GM19023 (cell line): ENCODE data around the gene SET.
"Not testable (repeated sequence)": the region's sequence is repeated elsewhere in the genome, so short reads cannot be mapped to it uniquely, and the experiment has no call there.

Source experiments
- ATAC-seq: cut with Tn5 transposase; IDR thresholded peaks from one replicate; pipeline ENCODE4 v1.9.1; 2021; ENCODE audit warnings: mild to moderate bottlenecking, moderate library complexity; ENCODE audit not compliant: unreplicated experiment

The SET gene

DNA sequence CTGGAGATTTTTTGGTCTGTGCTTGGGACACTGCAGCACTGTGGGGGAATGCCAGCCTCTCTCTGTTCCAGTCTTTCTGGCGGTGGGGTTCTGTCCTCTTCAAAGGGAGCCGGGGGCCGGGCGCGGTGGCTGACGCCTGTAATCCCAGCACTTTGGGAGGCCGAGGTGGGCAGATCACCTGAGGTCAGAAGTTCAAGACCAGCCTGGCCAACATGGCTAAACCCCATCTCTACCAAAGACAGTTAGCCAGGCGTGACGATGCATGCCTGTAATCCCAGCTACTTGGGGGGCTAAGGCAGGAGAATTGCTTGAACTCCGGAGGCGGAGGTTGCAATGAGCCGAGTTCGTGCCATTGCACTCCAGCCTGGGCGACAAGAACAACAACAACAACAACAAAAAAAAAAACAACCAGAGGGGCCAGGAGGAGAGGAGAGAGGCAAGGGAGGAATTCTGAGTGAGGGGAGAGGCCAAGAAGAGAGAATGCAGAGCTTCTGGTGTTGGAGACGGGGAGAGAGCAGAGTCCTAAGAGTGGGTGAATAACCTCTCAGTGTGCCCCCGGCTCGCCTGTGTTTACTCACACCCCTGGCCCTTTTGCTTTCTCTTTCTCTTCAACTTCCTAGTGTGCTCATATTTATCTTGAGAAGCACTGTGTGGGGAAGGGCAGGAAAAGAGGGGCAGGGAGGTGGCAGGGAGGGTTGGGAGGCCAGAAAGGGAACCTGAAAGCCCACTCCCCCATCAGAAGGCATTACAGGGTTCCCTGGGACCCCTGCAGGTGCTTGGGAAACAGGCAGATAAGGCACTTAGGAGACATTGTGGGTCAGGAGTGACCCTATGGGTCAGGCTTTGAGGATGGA is 3.2 kb upstream of the SET start:
- ATAC-seq = no peak

DNA sequence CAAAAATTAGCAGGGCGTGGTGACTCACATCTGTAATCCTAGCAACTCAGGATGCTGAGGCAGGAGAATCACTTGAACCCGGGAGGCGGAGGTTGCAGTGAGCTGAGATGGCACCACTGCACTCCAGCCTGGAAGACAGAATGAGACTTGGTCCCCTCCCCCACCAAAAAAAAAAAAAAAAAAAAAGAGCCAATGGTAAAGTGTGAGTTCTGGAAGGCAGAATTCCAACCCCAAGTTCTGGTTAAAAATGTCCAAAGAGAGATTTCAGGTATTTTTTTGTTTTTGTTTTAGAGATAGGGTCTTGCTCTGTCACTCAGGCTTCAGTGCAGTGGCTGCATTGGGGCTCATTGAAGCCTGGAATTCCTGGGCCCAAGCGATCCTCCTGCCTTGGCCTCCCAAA is 1.6 kb upstream of the SET start:
- no peak for ATAC-seq

DNA sequence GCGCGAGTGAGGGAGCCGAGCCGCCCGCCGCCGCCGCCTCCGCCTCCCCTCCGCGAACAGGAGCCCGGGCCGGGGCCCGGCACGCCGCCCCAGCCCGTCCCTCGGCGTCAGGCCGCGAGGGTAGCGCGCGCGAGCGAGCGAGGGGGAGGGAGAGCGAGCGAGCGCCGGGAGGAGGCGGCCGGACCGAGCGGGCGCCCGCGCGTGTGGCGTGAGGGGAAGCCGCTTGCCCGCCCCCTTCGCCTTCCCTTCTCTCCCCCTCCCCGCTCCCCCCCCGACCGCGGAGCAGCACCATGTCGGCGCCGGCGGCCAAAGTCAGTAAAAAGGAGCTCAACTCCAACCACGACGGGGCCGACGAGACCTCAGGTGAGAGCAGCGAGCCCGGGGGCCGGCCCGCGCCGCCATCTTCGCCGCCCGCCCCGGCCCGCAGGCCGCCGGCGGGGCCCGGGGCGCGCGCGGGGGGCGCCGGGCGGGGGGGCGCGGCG is 312 bp downstream of the SET start:
- peak; percentile 17 for ATAC-seq

DNA sequence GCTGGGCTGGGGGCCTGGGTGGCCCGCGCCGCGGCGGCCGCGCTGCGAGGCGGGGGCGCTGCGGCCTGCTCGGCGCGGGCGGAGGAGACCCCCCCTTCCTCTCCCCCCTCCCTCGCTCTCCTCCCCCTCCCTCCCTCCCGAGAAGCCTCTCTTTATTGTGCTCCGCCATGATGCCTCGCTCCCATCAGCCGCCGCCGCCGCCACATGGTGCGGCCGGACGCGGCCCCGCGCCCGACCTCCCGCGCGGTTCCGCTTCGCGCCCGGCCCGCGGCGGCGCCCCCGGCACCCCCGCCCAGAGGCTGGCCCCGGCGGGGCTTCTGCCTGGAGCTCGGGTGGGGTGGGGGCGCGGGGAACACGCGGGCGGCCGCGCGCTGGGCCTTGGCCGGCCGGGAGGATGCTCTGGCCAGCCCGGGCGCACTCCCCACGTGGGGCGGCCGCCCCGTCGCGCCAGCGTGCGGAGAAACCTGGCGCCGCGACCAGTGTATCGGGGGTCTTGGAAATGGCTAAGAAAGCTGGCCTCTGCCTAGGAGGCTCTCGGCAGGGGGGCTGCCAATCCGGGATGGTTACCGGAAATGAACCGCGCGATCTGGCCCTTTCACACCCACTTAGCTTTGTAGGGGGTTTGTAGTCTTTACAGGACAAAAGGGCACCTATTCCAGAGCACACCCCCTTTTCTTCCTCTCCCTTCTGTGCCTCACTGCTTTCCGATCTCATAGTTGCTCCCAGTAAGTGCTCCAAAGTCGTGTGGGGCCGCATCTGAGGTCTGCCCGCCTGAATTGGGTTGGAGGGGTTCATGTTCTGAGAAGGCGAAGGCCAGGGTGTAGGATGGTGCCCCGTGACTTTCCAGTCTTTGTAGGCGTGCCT is 1.0 kb downstream of the SET start:
- ATAC-seq = peak; percentile 2

DNA sequence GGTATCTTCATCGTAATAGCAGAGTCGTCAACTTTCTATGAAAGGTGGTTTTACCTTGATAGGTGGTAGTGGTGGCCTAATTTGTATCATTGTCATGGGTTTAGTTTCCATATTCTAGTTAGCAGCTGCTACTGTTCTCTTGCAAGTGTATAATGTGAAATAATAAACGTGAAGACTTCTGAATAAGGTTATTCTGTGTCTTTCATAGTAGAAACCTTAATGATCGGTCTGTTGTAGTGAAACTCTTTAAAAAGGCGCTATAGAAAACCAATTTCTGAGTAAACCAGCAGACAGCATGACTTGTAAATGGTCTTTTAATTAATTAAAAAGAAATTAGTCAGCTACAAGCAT is 1.6 kb downstream of the SET start:
- no peak for ATAC-seq

DNA sequence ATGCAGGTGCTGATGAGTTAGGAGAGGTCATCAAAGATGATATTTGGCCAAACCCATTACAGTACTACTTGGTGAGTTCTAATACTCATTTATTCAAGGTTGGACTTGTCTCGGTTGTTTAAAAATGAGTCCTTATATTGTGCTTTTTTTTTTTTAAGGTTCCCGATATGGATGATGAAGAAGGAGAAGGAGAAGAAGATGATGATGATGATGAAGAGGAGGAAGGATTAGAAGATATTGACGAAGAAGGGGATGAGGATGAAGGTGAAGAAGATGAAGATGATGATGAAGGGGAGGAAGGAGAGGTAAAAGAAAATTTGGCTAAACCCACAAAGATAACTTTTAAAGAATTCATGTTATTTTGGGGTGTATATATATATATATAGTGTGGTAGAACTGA is 4.7 kb downstream of the SET start:
- not testable (repeated sequence) for ATAC-seq

DNA sequence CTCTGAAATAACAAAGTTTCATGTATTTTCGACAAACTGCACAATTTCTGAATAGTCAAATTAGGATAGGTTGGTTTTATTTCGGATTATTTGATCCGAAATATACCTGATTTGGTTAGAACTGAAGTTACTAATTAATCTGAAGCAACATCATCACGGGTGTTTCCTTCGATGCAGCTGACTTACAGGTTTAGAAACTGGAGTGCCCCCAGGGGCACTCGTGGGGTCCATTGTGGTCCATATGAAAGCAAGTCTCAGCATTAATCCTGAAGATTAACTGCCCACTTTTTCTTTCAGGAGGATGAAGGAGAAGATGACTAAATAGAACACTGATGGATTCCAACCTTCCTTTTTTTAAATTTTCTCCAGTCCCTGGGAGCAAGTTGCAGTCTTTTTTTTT is 5.3 kb downstream of the SET start:
- no peak for ATAC-seq

DNA sequence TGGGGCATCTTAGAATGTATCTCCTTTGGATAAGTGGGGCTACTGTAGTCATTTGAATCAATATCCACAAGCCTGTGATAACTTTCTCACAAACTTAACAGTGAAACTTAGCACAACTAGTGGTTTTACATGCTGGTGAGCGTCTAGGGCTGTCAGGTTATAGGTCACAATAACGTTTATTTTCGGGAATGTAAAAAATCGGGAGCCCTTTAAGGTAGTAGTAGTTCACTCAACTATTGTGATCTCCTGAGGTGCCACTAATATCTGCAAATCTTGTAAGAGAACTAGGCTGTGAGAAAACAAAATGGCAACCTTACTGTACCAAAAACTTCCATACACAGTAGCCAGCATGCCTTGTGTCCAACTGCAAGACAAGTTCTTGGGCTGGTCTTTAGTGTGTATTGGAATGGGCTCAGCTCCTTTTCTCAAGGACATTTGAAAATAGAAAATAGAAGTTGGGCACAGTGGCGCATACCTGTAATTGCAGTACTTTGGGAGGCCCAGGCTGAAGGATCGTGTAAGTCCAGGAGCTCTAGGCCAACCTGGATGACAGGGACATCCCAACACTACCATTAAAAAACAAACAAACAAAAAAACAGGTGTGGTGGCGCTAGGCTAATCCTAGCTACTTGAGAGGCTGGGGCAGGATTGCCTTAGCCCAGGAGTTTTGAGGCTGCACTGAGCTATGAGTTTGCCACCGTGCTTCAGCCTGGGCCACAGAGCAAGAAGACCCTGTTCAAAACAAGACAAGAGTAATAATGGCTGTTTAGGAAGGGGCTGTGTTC is 8.1 kb downstream of the SET start:
- ATAC-seq = no peak

DNA sequence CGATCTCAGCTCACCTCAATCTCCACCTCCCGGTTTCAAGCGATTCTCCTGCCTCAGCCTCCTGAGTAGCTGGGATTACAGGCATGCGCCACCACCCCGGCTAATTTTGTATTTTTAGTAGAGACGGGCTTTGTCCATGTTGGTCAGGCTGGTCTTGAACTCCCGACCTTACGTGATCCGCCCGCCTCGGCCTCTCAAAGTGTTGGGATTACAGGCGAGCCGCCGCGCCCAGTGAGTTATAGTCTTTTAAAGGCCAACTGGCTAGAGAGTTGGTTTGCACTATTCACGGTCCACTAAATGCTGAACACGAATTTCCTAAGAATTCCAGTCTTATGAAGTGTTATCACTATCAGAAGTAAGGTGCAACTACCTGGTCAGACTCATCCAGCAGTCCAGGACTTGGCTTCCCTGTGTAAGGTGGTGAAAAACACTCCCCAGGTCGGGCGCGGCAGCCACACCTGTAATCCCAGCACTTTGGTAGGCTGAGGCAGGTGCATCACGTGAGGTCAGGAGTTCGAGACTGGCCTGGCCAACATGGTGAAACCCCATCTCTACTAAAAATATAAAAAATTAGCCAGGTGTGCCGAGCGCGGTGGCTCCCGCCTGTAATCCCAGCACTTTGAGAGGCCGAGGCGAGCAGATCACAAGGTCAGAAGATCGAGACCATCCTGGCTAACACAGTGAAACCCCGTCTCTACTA is 10.2 kb downstream of the SET start:
- not testable (repeated sequence) for ATAC-seq

DNA sequence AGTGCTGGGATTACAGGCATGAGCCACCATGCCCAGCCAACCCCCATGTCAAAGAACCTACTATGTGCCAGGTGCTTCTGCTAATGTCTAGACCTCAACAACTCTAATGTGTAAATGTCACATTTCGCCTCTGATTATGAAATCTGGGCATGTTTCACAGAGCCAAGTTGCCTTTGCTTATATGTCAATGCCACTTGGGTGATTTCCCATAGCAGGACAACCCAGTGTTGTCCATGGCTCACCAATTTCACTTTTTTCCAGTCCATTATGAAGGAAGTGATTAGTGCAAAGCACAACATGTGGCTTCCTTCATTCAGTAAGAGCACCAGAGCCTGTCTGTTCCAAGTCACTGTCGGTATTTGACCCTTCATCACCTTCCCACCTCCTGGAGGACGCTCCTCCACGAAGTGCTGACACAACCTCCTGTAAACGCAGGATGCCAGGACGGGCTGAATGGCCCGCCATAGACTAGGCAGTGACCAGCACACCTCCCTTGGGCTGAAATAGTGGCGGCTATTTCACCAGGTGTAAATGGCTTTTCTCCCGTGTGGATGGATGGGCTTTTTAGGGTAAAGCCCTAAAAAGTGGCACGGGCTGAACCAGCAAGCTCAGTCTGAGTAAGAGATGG is 12.3 kb downstream of the SET start:
- no peak for ATAC-seq

DNA sequence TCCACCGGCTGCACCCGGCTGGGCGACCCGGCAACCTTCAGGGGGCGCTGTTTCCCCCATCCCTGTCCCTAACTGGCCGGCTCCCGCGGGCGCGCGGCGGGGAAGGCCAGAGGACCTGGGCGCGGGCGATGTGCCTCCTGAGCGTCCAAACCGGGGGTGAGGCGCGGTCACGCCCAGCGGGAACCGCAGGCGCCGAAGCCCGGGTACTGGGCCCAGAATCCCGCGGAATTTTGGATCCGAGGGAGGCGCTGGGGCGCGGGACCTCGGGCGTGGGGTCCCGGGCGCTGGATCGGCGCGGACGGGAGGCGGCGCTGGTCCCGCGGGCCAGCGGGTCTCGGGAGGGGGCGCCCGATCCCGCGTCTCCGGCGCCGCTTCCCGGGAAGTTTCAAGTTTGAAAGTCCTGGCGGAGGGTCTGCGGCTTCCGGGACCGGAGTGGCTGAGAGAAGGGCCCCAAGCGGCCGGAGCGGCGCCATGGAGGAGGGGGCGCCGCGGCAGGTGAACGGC is 13.5 kb downstream of the SET start, which contains the start of gene PKN3:
Gene PKN3 (plus strand): TSS at position 59 of the 504 bp plus-strand sequence. CDS start 413 bp downstream, at position 472.
- peak; percentile 70 for ATAC-seq

DNA sequence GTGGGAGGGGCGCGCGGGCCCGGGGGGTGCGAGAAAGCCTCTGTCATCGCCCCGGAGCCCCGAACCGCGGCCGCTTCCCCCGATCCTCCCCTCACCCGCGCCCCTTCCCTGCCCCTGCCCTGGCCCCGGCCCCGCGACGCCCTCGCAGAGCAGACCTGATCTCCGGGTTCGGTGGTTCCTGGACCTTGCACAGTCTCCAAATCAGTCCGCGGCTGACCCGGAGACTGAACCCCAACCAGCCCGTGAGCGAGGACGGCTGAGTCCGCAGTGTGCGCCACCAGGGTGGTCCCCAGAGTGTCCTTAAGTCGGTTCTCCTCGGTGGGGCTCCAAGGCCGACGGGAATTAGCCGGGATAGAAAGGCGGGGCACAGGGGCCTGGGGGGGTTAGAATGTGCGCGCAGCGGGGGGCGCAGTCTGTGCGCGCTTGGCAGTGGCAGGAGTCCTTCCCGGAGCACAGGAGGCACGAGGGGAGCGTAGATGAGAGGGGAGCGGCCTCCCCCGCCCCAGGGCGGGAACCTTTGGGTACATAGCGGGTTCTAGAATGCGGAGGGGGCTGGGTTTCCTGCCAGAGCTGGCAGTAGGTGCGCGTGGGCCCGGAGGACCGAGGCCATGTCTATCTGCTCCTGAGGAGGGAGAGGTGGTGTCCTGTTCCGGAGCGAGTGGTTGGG is 14.1 kb downstream of the SET start:
- no peak for ATAC-seq

DNA sequence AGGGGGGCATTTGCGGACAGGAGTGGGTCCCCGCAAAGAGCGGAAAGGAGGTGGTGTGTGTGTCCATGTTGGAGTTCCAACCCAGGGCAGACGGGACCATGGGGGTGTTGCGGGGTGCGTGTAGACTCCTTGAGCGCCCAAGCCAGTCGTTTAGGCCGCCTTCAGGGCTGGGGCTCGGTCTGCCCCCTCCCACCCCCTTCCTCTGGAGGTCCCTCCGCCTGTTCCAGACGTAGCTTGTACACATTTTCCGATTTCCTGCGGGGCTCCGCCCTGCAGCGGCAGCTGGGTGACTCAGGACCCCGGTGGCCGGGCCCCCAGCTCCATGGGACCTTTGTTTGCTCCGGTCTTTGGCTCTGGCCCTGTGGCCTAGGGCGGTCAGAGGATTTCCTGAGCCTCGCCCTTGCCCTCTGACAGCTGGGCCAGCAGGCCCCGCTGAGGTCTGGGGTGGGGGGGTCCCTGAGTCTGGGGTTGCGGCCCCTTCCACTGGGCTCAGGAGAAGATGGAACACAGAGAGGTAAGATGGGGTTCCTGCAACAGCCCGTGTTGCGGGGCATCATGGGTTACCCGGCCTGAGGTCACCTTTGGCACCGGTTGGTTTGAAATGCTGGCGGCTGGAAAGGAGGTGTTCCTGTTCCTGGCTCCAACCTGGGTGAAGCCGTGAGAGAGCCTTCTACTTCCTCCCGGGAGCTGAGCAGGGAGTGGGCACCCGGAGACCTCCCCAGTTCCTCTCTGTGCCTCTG is 14.8 kb downstream of the SET start:
- no peak for ATAC-seq

DNA sequence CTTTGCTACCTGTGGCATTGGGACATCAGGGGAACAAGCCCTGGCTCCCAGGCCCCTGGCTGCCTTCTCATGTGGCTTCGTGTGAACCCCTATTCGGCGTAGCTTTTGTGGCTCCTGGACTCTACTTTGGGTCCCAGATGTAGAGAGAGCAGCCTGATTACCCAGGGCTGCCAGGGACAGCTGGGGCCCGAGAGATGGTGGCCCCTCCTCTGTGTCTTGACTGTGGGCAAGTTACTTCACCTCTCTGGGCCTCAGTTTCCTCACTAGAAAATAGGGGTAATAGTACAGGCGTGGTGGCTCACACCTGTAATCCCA is 15.3 kb downstream of the SET start:
- no peak for ATAC-seq

DNA sequence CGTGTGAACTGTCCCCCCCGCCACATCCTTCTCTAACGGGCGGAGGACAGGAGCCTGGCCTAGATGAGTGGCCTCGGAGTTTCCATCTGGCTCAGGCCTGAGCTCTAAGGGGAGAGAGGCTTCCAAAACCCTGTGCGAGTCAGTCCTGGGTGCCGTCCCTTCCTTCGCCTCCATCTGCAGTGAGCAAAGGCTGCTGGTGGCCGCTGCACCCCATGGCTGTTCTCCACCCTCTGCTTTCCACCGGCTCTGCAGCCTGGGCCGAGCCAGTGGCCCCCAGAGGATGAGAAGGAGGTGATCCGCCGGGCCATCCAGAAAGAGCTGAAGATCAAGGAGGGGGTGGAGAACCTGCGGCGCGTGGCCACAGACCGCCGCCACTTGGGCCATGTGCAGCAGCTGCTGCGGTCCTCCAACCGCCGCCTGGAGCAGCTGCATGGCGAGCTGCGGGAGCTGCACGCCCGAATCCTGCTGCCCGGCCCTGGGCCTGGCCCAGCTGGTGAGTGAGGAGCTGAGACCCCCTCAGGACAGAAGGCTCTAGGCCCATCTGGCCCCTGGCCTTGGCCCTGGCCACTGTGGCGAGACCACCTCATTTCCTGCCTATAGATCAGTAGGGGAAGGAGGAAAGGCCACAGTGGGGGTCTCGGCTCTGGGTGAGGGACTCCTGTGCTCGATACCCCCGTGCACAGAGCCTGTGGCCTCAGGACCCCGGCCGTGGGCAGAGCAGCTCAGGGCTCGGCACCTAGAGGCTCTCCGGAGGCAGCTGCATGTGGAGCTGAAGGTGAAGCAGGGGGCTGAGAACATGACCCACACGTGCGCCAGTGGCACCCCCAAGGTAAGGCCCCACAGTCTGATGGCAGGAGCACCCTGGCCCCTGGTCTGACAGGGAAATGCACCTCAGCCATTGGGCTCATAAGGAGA is 16.3 kb downstream of the SET start:
- ATAC-seq = no peak

DNA sequence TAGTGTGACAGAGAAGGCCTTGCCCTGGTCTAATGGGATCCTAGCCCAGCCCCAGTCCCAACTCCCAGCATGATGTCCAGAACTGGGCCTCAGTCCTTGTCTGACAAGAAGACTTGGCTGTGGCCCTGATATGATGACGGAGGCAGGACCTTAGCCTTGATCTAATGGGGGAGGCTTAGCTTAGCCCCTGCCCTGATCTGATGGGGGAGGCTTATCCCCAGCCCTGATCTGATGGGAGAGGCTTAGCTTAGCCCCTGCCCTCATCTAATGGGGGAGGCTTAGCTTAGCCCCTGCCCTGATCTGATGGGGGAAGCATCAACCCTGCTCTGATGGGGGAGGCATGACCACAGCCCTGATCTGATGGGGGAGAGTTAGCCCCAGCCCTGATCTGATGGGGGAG is 17.0 kb downstream of the SET start:
- no peak for ATAC-seq

DNA sequence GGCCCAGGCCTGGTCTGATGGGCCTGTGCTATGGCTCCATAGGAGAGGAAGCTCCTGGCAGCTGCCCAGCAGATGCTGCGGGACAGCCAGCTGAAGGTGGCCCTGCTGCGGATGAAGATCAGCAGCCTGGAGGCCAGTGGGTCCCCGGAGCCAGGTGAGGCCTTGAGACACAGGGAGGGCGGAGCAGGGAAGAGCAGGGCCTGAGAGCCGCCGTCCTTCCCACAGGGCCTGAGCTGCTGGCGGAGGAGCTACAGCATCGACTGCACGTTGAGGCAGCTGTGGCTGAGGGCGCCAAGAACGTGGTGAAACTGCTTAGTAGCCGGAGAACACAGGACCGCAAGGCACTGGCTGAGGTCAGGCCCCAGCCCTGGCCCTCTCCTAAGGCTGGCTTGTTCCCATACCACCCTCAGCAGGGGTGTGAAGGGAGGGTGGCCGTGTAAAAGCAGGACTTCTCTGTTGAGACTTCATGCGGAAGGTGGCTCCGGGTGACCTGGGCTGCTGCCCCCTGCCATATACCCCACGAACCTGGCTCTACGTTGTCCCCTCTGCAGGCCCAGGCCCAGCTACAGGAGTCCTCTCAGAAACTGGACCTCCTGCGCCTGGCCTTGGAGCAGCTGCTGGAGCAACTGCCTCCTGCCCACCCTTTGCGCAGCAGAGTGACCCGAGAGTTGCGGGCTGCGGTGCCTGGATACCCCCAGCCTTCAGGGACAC is 17.8 kb downstream of the SET start:
- no peak for ATAC-seq
